ENCODE results near the gene SUPT3H.

SUPT3H gene

DNA sequence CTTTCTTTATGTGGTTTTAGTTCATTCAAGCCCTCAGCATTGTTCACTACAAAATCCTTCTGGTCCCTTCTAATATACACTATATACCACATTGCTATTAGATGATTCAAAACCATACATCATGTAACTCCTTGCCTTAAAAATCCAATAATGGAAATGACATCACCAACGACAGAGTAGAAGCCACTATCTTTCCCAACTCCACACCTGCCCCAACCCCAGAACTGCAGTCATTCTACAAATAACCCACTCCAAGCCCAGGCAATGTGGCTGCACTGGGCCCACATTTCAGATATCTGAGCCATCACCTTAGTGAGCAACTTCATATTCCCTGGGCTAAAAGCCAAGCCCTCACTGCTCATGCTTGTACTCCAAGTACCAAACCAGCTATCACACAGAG lies 72.2 kb downstream of the SUPT3H start:
- no peak for DNase-seq
- no peaks in the 10 kb centered on the region for H3K36me3 ChIP-seq
- no peak overlapping the region for H3K27ac ChIP-seq

DNA sequence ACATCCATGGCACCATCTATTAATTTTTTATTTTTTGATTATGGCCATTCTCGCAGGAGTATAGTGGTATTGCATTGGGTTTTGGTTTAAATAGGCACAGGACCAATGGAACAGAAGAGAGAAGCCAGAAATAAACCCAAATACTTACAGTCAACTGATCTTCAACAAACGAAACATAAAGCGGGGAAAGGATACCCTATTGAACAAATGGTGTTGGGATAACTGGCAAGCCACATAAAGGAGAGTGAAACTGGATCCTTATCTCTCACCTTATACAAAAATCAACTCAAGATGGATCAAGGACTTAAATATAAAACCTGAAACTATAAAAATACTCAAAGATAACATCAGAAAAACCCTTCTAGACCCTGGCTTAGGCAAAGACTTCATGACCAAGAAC lies 74.9 kb downstream of the SUPT3H start:
- Histone ChIP-seq H3K36me3 (no peaks in the 10 kb centered on the region), H3K27ac (no peak overlapping the region), H3K9me3 (ENCODE audit: severe bottlenecking) (no peaks in the 10 kb centered on the region), H3K27me3 (ENCODE audit: insufficient read depth, low read depth, severe bottlenecking) (no peaks in the 10 kb centered on the region), H3K4me3 (ENCODE audit: low read depth, low read length) (no peak overlapping the region)
- DNase-seq: no peak
- TF ChIP-seq, protein P1, sequence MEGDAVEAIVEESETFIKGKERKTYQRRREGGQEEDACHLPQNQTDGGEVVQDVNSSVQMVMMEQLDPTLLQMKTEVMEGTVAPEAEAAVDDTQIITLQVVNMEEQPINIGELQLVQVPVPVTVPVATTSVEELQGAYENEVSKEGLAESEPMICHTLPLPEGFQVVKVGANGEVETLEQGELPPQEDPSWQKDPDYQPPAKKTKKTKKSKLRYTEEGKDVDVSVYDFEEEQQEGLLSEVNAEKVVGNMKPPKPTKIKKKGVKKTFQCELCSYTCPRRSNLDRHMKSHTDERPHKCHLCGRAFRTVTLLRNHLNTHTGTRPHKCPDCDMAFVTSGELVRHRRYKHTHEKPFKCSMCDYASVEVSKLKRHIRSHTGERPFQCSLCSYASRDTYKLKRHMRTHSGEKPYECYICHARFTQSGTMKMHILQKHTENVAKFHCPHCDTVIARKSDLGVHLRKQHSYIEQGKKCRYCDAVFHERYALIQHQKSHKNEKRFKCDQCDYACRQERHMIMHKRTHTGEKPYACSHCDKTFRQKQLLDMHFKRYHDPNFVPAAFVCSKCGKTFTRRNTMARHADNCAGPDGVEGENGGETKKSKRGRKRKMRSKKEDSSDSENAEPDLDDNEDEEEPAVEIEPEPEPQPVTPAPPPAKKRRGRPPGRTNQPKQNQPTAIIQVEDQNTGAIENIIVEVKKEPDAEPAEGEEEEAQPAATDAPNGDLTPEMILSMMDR (IDR thresholded peaks at IDR 0.05; ENCODE audit: low read depth, low read length): no peak

More for the DNA sequence above, 72.2 kb downstream of the SUPT3H start:
- H3K4me3 ChIP-seq (ENCODE audit: low read depth, low read length): no peak overlapping the region
- TF ChIP-seq, protein P1 (IDR thresholded peaks at IDR 0.05; ENCODE audit: low read depth, low read length): no peak
- no peaks in the 10 kb centered on the region for H3K27me3 ChIP-seq (ENCODE audit: insufficient read depth, low read depth, severe bottlenecking)
- no peaks in the 10 kb centered on the region for H3K9me3 ChIP-seq (ENCODE audit: severe bottlenecking)

- no peaks in the 10 kb centered on the region for H3K36me3 ChIP-seq
- TF ChIP-seq, protein P1 (IDR thresholded peaks at IDR 0.05; ENCODE audit: low read depth, low read length): no peak
- no peaks in the 10 kb centered on the region for H3K9me3 ChIP-seq (ENCODE audit: severe bottlenecking)
- H3K27me3 ChIP-seq (ENCODE audit: insufficient read depth, low read depth, severe bottlenecking): no peaks in the 10 kb centered on the region
- no peak for DNase-seq
- H3K27ac ChIP-seq: no peak overlapping the region
- H3K4me3 ChIP-seq (ENCODE audit: low read depth, low read length): no peak overlapping the region
Observed at GRCh38 chr6:45301348-45302142, 76.2 kb downstream of the SUPT3H start.

DNA sequence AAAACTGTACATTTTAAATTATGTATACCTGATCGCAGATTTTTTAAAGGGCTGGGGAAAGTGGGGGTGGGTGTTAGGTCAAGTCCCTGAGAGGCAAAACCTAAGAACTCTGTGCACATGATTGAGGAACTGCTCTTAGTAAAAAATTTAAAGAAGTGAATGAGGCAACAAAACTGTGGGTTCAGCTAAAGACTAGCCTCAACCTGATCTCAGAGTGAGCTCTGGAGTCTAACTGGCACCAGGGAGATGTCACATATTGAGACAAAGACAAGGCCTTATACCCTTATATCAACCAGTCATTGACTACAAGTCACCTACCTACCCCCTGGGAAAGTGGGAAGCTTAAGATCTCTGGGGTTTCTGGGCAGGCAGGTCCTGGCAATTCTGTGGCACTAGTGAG lies 77.0 kb downstream of the SUPT3H start:
- no peaks in the 10 kb centered on the region for H3K9me3 ChIP-seq (ENCODE audit: severe bottlenecking)
- H3K27me3 ChIP-seq (ENCODE audit: insufficient read depth, low read depth, severe bottlenecking): no peaks in the 10 kb centered on the region
- H3K36me3 ChIP-seq: no peaks in the 10 kb centered on the region
- TF ChIP-seq, protein P1 (IDR thresholded peaks at IDR 0.05; ENCODE audit: low read depth, low read length): no peak
- no peak for DNase-seq
- no peak overlapping the region for H3K27ac ChIP-seq
- no peak overlapping the region for H3K4me3 ChIP-seq (ENCODE audit: low read depth, low read length)

GRCh38 chr6:45299096-45299581 lies 78.6 kb downstream of the SUPT3H start:
- DNase-seq: no peak
- TF ChIP-seq, protein P1 (IDR thresholded peaks at IDR 0.05; ENCODE audit: low read depth, low read length): no peak
- Histone ChIP-seq H3K27me3 (ENCODE audit: insufficient read depth, low read depth, severe bottlenecking) (no peaks in the 10 kb centered on the region), H3K4me3 (ENCODE audit: low read depth, low read length) (no peak overlapping the region), H3K27ac (no peak overlapping the region), H3K36me3 (no peaks in the 10 kb centered on the region), H3K9me3 (ENCODE audit: severe bottlenecking) (no peaks in the 10 kb centered on the region)

All from WERI-Rb-1 (cell line).